Astrocyte (in vitro differentiated cells and primary cell): ENCODE measurements around the gene ZNRF4. TPM values are rescaled to one million over a fixed set of nuclear protein-coding genes. Genes with fewer than 3 reads are reported as not detected.

ENCODE experiments used
- DNase-seq: peaks from one replicate; pipeline ENCODE4 v3.0.0-alpha.2; 2010; ENCODE audit warnings: low read depth
- FAIRE-seq: peaks from 2 replicates; lab custom pipeline; 2011; peaks lifted over from hg19 to GRCh38; lab: Jason Lieb, UNC
- H2AFZ ChIP-seq: 2 replicates; pipeline ENCODE4 v1.6.0; 2012; ENCODE audit warnings: low read depth, low read length, inconsistent platforms
- H3K27ac ChIP-seq: 2 replicates; pipeline ENCODE4 v1.5.1; 2011; ENCODE audit warnings: low read depth, low read length, inconsistent platforms
- H3K27me3 ChIP-seq: 2 replicates; pipeline ENCODE4 v1.6.0; 2011; ENCODE audit warnings: low read length, inconsistent platforms; ENCODE audit not compliant: insufficient read depth
- H3K36me3 ChIP-seq: 2 replicates; pipeline ENCODE4 v1.5.1; 2011; ENCODE audit warnings: low read length, inconsistent platforms; ENCODE audit not compliant: insufficient read depth
- H3K4me1 ChIP-seq: 2 replicates; pipeline ENCODE4 v1.5.1; 2011; ENCODE audit warnings: low read length, inconsistent platforms; ENCODE audit not compliant: insufficient read depth
- H3K4me2 ChIP-seq: 2 replicates; pipeline ENCODE4 v1.6.0; 2012; ENCODE audit warnings: low read length, inconsistent platforms
- H3K4me3 ChIP-seq: 2 replicates; pipeline ENCODE4 v1.5.1; 2011; ENCODE audit warnings: low read depth, mild to moderate bottlenecking, low read length, inconsistent platforms; ENCODE audit not compliant: insufficient read depth
- H3K79me2 ChIP-seq: 2 replicates; pipeline ENCODE4 v1.6.0; 2012; ENCODE audit warnings: mild to moderate bottlenecking, low read length, inconsistent platforms; ENCODE audit not compliant: insufficient read depth
- H3K9ac ChIP-seq: 2 replicates; pipeline ENCODE4 v1.6.0; 2012; ENCODE audit warnings: mild to moderate bottlenecking, low read length, inconsistent platforms
- H3K9me3 ChIP-seq: 2 replicates; pipeline ENCODE4 v1.5.1; 2012; ENCODE audit warnings: low read depth, mild to moderate bottlenecking, low read length, inconsistent platforms; ENCODE audit not compliant: insufficient read depth
- H4K20me1 ChIP-seq: 2 replicates; pipeline ENCODE4 v1.6.0; 2012; ENCODE audit warnings: low read length, inconsistent platforms; ENCODE audit not compliant: insufficient read depth
- H3K27ac Mint-ChIP-seq: one replicate; pipeline ENCODE4 v1.8.0; 2021; ENCODE audit warnings: mild to moderate bottlenecking, mixed read lengths; ENCODE audit not compliant: unreplicated experiment
- H3K27me3 Mint-ChIP-seq: one replicate; pipeline ENCODE4 v1.8.0; 2021; ENCODE audit warnings: low read depth, mixed read lengths; ENCODE audit not compliant: unreplicated experiment
- H3K36me3 Mint-ChIP-seq: one replicate; pipeline ENCODE4 v1.8.0; 2021; ENCODE audit warnings: low read depth, mixed read lengths; ENCODE audit not compliant: unreplicated experiment
- H3K4me1 Mint-ChIP-seq: one replicate; pipeline ENCODE4 v1.8.0; 2021; ENCODE audit warnings: low read depth, mixed read lengths; ENCODE audit not compliant: unreplicated experiment
- H3K4me3 Mint-ChIP-seq: one replicate; pipeline ENCODE4 v1.8.0; 2021; ENCODE audit warnings: mild to moderate bottlenecking, moderate library complexity, mixed read lengths; ENCODE audit not compliant: unreplicated experiment
- H3K9me3 Mint-ChIP-seq: one replicate; pipeline ENCODE4 v1.8.0; 2021; ENCODE audit warnings: mild to moderate bottlenecking, mixed read lengths; ENCODE audit not compliant: unreplicated experiment
- CTCF ChIP-seq: IDR thresholded peaks from 2 replicates; pipeline ENCODE4 v1.5.1; 2011; ENCODE audit warnings: low read depth, mild to moderate bottlenecking, inconsistent platforms, low read length, moderate library complexity; ENCODE audit not compliant: insufficient read depth
- EZH2 ChIP-seq: IDR thresholded peaks from 2 replicates; pipeline ENCODE4 v1.6.1; 2012; ENCODE audit warnings: mild to moderate bottlenecking, low read length, inconsistent platforms; ENCODE audit not compliant: insufficient read depth
- total RNA-seq: library from RNA; stranded (reverse); gene quantifications from 2 replicates; pipeline ENCODE4 v1.2.1, GENCODE V29; 2021

The ZNRF4 gene
- total RNA-seq, 1 donor from 2014 or later = not detected

GRCh38 chr19:5434351-5434917 lies 20.8 kb upstream of the ZNRF4 start:
- Mint-ChIP-seq H3K9me3 (no peaks in the 10 kb centered on the region), H3K4me1 (peaks cover 24% of the 10 kb centered on the region), H3K27me3 (peaks cover 5% of the 10 kb centered on the region), H3K27ac (peak overlapping the region; percentile 99), H3K36me3 (no peaks in the 10 kb centered on the region), H3K4me3 (peak overlapping the region; percentile 22)
- Histone ChIP-seq H3K27ac (peak overlapping the region; percentile 85), H3K27me3 (no peaks in the 10 kb centered on the region), H3K9ac (peak overlapping the region; percentile 17), H2AFZ (no peak overlapping the region), H3K79me2 (no peaks in the 10 kb centered on the region), H3K9me3 (no peaks in the 10 kb centered on the region), H4K20me1 (no peaks in the 10 kb centered on the region), H3K4me1 (peaks cover 26% of the 10 kb centered on the region), H3K4me2 (peak overlapping the region; percentile 92), H3K36me3 (no peaks in the 10 kb centered on the region), H3K4me3 (no peak overlapping the region)
- no peak for FAIRE-seq
- TF ChIP-seq EZH2 (no peak), CTCF (no peak)
- DNase-seq = peak; percentile 22

DNA sequence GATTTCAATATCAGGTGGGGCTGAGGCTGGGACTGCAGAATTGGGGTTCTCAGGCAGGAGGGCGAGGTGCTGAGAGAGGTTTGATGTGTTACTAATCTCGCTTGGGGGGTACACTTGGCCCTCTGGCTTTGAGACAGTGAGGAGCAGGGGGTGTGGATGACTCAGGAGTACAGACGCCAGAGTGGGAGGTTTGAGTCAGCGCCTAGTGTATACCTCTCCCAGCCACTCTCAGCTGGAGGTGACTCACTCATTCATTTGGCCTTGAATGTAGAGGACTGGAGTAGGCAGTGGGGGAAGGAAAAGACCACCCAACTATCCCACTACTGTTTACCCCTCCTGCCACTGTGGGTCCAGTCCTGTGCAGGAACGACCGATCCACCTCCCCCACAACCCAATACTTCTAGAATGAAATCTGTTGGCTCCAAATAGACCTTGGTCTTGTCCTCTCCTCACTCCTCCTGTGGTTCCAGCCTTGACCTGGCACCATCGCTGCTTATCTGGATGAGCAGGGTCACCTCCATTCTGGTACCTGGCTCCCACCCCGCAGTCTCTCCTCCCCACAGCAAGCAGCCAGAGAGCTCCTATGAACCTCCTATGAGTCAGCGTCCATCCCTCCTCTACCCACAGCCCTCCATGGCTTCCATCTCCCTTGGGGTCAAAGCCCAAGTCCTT lies 20.1 kb upstream of the ZNRF4 start:
- DNase-seq (peak; percentile 96), FAIRE-seq (peak; percentile 90)
- Mint-ChIP-seq H3K9me3 (no peaks in the 10 kb centered on the region), H3K27me3 (peaks cover 3% of the 10 kb centered on the region), H3K4me3 (peak overlapping the region; percentile 73), H3K27ac (peak overlapping the region; percentile 99), H3K4me1 (peaks cover 24% of the 10 kb centered on the region), H3K36me3 (no peaks in the 10 kb centered on the region)
- peak overlapping the region; percentile 92 for H3K4me2 ChIP-seq
- no peaks in the 10 kb centered on the region for H3K27me3 ChIP-seq
- no peaks in the 10 kb centered on the region for H3K36me3 ChIP-seq
- H3K27ac ChIP-seq = peak overlapping the region; percentile 85
- no peaks in the 10 kb centered on the region for H3K79me2 ChIP-seq
- peak overlapping the region; percentile 41 for H3K4me3 ChIP-seq
- peak overlapping the region; percentile 67 for H3K9ac ChIP-seq
- no peak overlapping the region for H2AFZ ChIP-seq
- H3K4me1 ChIP-seq = peaks cover 26% of the 10 kb centered on the region
- H3K9me3 ChIP-seq = no peaks in the 10 kb centered on the region
- no peaks in the 10 kb centered on the region for H4K20me1 ChIP-seq
- TF ChIP-seq CTCF (no peak), EZH2 (no peak)

GRCh38 chr19:5435642-5436017 lies 19.6 kb upstream of the ZNRF4 start:
- TF ChIP-seq CTCF (no peak), EZH2 (no peak)
- H2AFZ ChIP-seq = no peak overlapping the region
- Mint-ChIP-seq H3K9me3 (no peaks in the 10 kb centered on the region), H3K4me1 (peaks cover 24% of the 10 kb centered on the region), H3K36me3 (no peaks in the 10 kb centered on the region), H3K4me3 (peak overlapping the region; percentile 73), H3K27ac (peak overlapping the region; percentile 99), H3K27me3 (no peaks in the 10 kb centered on the region)
- peaks cover 26% of the 10 kb centered on the region for H3K4me1 ChIP-seq
- H3K4me2 ChIP-seq = peak overlapping the region; percentile 92
- no peaks in the 10 kb centered on the region for H3K27me3 ChIP-seq
- H3K36me3 ChIP-seq = no peaks in the 10 kb centered on the region
- no peak for FAIRE-seq
- no peaks in the 10 kb centered on the region for H3K9me3 ChIP-seq
- no peaks in the 10 kb centered on the region for H3K79me2 ChIP-seq
- DNase-seq = no peak
- H4K20me1 ChIP-seq = no peaks in the 10 kb centered on the region
- H3K9ac ChIP-seq = peak overlapping the region; percentile 67
- H3K27ac ChIP-seq = peak overlapping the region; percentile 85
- H3K4me3 ChIP-seq = peak overlapping the region; percentile 41
